ENCODE data around the gene MAP2K5. TPM values are rescaled to one million over a fixed set of nuclear protein-coding genes. Genes with fewer than 3 reads are reported as not detected.
A peak's percentile ranks its signal among the peaks of the same experiment; 100 is the strongest.

MAP2K5 gene
- total RNA-seq, 1 experiment from 2014 or later, result 15.0 TPM

DNA sequence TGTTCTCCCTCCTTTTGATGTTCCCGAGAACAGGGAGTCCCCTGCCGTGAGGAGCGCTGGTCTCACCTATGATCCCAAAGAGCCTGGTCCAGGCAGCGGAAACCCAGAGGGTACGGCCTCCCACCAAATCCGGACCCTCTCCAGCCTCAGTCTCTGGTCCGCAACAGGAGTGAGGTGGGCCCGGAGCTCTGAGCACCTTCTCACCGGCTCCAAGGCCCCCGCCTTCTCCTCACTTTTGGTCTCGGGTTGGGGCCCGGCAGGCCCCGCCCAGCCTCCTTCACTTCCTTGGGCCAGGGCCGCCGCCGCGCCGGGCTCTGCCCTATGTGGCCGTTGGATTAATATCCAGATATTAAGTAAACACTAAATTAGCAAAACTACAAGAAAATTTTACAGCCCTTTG lies 277.1 kb downstream of the MAP2K5 start:
- Histone ChIP-seq H3T11ph (ENCODE audit: low read length) (no peak overlapping the region), H3K4ac (ENCODE audit: low read depth, low read length) (no peak overlapping the region), H3K9me3 (ENCODE audit: control insufficient read depth, low read depth, low read length) (no peaks in the 10 kb centered on the region), H3K27ac (ENCODE audit: insufficient read length, low read depth, low read length) (no peak overlapping the region), H3K79me1 (ENCODE audit: insufficient read depth, low read depth, low read length, poor library complexity, severe bottlenecking) (no peaks in the 10 kb centered on the region), H3K27me3 (ENCODE audit: insufficient read depth, low read length) (peaks cover 60% of the 10 kb centered on the region), H4K20me1 (ENCODE audit: control insufficient read depth, insufficient read depth, insufficient read length) (peaks cover 3% of the 10 kb centered on the region), H4K91ac (ENCODE audit: insufficient read length, low read depth, low read length) (no peak overlapping the region), H3K4me1 (ENCODE audit: insufficient read depth, low read length) (no peaks in the 10 kb centered on the region), H3K18ac (ENCODE audit: insufficient read length, low read depth, low read length) (no peak overlapping the region), H2BK120ac (ENCODE audit: low read depth, low read length, poor library complexity, severe bottlenecking) (no peak overlapping the region), H2BK15ac (ENCODE audit: low read depth, low read length) (no peak overlapping the region), H4K8ac (replicated peaks; ENCODE audit: insufficient read length, low read depth, low read length) (no peak overlapping the region), H3K23me2 (ENCODE audit: insufficient read length, low read depth, low read length, poor library complexity, severe bottlenecking) (no peaks in the 10 kb centered on the region), H3K79me2 (ENCODE audit: insufficient read depth, low read length) (no peaks in the 10 kb centered on the region), H3K9ac (ENCODE audit: extremely low read depth, insufficient read length, low read length) (no peak overlapping the region), H3K4me2 (ENCODE audit: insufficient read depth, insufficient read length, low read length) (peak overlapping the region; percentile 26), H3K23ac (ENCODE audit: insufficient read length, low read depth, low read length) (no peak overlapping the region), H2AFZ (ENCODE audit: low read length) (no peak overlapping the region), H4K5ac (ENCODE audit: insufficient read length, low read depth, low read length) (no peak overlapping the region), H2BK20ac (ENCODE audit: low read depth, low read length, poor library complexity, severe bottlenecking) (no peak overlapping the region), H2AK5ac (ENCODE audit: insufficient read length, low read length) (no peak overlapping the region), H2BK12ac (ENCODE audit: insufficient read length, low read depth, low read length) (no peak overlapping the region), H3K14ac (ENCODE audit: insufficient read depth, low read length) (no peak overlapping the region), H2BK5ac (ENCODE audit: insufficient read length, low read length) (no peak overlapping the region), H3K56ac (ENCODE audit: insufficient read length, low read depth, low read length) (no peak overlapping the region)
- no peak for DNase-seq
- Mint-ChIP-seq H3K27ac (no peak overlapping the region; a peak in 1 of 7 replicates), H3K36me3 (ENCODE audit: insufficient read depth in 1 of 3, low read depth in 3 of 3) (peaks cover 0 to 4% (median 0%) of the 10 kb centered on the region in 3 experiments; a peak in 3 of 7 replicates), H3K4me1 (peaks cover 19 to 41% of the 10 kb centered on the region in 2 experiments), H3K27me3 (ENCODE audit: low read depth) (peaks cover 86% of the 10 kb centered on the region), H3K9me3 (peaks cover 2 to 8% of the 10 kb centered on the region in 2 experiments; a peak in 4 of 5 replicates), H3K4me3 (no peak overlapping the region)
- no CpG with 5 or more reads among the region's 19 CpGs for WGBS (ENCODE audit: extremely low coverage, insufficient read length, low lambda C conversion rate)
- no peak for TF ChIP-seq CTCF (conservative IDR thresholded peaks at IDR 0.05)
